ENCODE data around the gene SRCIN1. TPM values are rescaled to one million over a fixed set of nuclear protein-coding genes. Genes with fewer than 3 reads are reported as not detected.

SRCIN1 gene
- total and polyA plus RNA-seq, 12 donors = 0.27 to 3.2 (median 1.2) TPM

- DNase-seq (no peak), ATAC-seq (no peak)
- no peak for TF ChIP-seq CTCF (IDR thresholded peaks at IDR 0.05)
- Histone ChIP-seq H3K36me3 (no peaks in the 10 kb centered on the region), H3K9me3 (no peaks in the 10 kb centered on the region), H3K27ac (no peak overlapping the region), H3K4me3 (no peak overlapping the region), H3K27me3 (peaks cover 61 to 100% (median 99%) of the 10 kb centered on the region in 7 donors), H3K4me1 (peaks cover 7 to 26% (median 20%) of the 10 kb centered on the region in 9 donors)
- intact Hi-C loops (cut with DNase I) = no loop called here
- 2 to 4% methylated on average over 50 of the region's 50 CpGs for WGBS, 2 donors
Measured at GRCh38 chr17:38563362-38564253, 42.1 kb downstream of the SRCIN1 start.

GRCh38 chr17:38562903-38563302 lies 42.8 kb downstream of the SRCIN1 start:
- no peak overlapping the region for H3K27ac ChIP-seq
- H3K27me3 ChIP-seq = peaks cover 54 to 96% (median 92%) of the 10 kb centered on the region in 7 donors
- DNase-seq = no peak
- H3K4me3 ChIP-seq = no peak overlapping the region
- H3K36me3 ChIP-seq = no peaks in the 10 kb centered on the region
- H3K4me1 ChIP-seq = peaks cover 11 to 33% (median 27%) of the 10 kb centered on the region in 9 donors
- no peak for ATAC-seq
- no peak for TF ChIP-seq CTCF (IDR thresholded peaks at IDR 0.05)
- no peaks in the 10 kb centered on the region for H3K9me3 ChIP-seq
- intact Hi-C loops (cut with DNase I) = no loop called here
- 3 to 6% methylated on average over 14 to 16 of the region's 16 CpGs for WGBS, 2 donors

- TF ChIP-seq CTCF (IDR thresholded peaks at IDR 0.05) = no peak
- Histone ChIP-seq H3K27me3 (peaks cover 51 to 90% (median 85%) of the 10 kb centered on the region in 7 donors), H3K36me3 (no peaks in the 10 kb centered on the region), H3K27ac (no peak overlapping the region), H3K9me3 (no peaks in the 10 kb centered on the region), H3K4me3 (no peak overlapping the region), H3K4me1 (peaks cover 18 to 40% (median 34%) of the 10 kb centered on the region in 9 donors)
- ATAC-seq (no peak), DNase-seq (no peak)
- intact Hi-C loops (cut with DNase I) = no loop called here
- WGBS, 2 donors = 4 to 7% methylated on average over 22 to 23 of the region's 23 CpGs
Measured at GRCh38 chr17:38562215-38562569, 43.6 kb downstream of the SRCIN1 start.

GRCh38 chr17:38561416-38562214 lies 44.1 kb downstream of the SRCIN1 start:
- H3K27me3 ChIP-seq = peaks cover 47 to 87% (median 79%) of the 10 kb centered on the region in 7 donors
- whole genome bisulfite sequencing, 2 donors = 5 to 6% methylated on average over 102 to 105 of the region's 105 CpGs
- no peak for ATAC-seq

More at GRCh38 chr17:38561416-38562214, 44.1 kb downstream of the SRCIN1 start:
- no peaks in the 10 kb centered on the region for H3K9me3 ChIP-seq
- H3K36me3 ChIP-seq = no peaks in the 10 kb centered on the region
- H3K4me3 ChIP-seq = no peak overlapping the region
- H3K4me1 ChIP-seq = peaks cover 20 to 44% (median 36%) of the 10 kb centered on the region in 9 donors
- DNase-seq = no peak
- intact Hi-C loops (cut with DNase I) = no loop called here
- TF ChIP-seq CTCF (IDR thresholded peaks at IDR 0.05) = peak in 1 of 9 donors; percentile 12
- no peak overlapping the region for H3K27ac ChIP-seq
